ENCODE measurements around the gene LITAF.

DNA sequence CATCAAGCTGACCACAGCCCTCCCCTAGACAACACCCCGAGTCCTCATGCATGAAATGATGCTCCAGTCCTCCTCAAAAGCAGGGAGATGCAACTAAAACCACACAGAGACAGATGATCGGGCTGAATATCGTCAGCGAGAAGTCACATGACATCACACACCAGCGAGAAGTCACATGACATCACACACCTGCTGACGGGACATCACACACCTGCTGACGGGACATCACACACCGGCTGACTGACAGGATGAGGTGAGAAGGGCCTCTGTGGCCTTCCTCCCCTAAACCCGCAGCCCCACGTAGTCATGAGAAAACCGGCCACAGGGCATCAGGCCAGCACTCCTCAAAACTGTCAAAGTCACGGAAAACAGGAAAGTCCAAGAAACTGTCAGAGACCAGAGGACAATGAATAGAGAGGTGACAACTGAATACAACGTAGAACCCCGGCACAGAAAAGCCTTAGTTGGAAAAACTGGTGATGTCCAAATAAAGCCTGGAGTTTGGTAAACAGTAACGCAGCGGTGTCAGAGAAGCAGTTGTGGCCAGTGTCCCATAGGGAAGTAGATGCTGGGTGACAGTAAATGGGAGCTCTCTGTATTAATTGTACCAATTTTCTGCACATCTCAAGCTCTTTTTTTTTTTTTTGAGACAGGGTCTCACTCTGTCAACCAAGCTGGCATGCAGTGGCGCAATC lies 14.3 kb downstream of the LITAF start:
- TF ChIP-seq EZH2 (IDR thresholded peaks at IDR 0.05; ENCODE audit: insufficient read depth, poor library complexity, severe bottlenecking) (no peak), EZH2phosphoT487 (IDR thresholded peaks at IDR 0.05; ENCODE audit: insufficient read depth, low read depth) (no peak)
